AG04450 (cell line): ENCODE measurements around the gene NUDT12. TPM values are rescaled to one million over a fixed set of nuclear protein-coding genes. Genes with fewer than 3 reads are reported as not detected.

ENCODE experiments used
- CTCF ChIA-PET: fragments of 300-600, 350-600 bp; formaldehyde crosslinking; extraction: SDS; loops from one replicate; lab custom pipeline; 2022; ENCODE audit warnings: antibody characterized with exemption, inconsistent platforms; lab: Charles Lee
- POLR2A ChIA-PET: fragments of 350-600 bp; formaldehyde crosslinking; extraction: SDS; loops from one replicate; lab custom pipeline; 2021; ENCODE audit warnings: antibody characterized with exemption, inconsistent platforms; lab: Yijun Ruan, JAX
- DNase-seq: peaks from one replicate; pipeline ENCODE4 v3.0.0-alpha.2; 2011; ENCODE audit warnings: low read depth, low spot score
- H3K27ac ChIP-seq: one replicate; pipeline ENCODE4 v1.5.1; 2012; ENCODE audit warnings: low read depth, low read length, control low read depth
- H3K27me3 ChIP-seq: one replicate; pipeline ENCODE4 v1.6.0; 2012; ENCODE audit warnings: low read length; ENCODE audit not compliant: control insufficient read depth, insufficient read depth
- H3K4me3 ChIP-seq: 2 replicates; pipeline ENCODE4 v1.5.1; 2011; ENCODE audit warnings: mild to moderate bottlenecking, low read depth, low read length, control low read depth
- H3K9me3 ChIP-seq: 2 replicates; pipeline ENCODE4 v1.5.1; 2012; ENCODE audit warnings: low read length; ENCODE audit not compliant: control insufficient read depth, insufficient read depth
- CTCF ChIP-seq: IDR thresholded peaks from 2 replicates; pipeline ENCODE4 v1.5.1; 2011; ENCODE audit warnings: low read depth, low read length, control low read depth, inconsistent platforms
- polyA minus RNA-seq: library from RNA; depleted of rRNA, polyadenylated mRNA; stranded (reverse); fragments of >200 nt; gene quantifications from 2 replicates; pipeline ENCODE4 v1.2.3, GENCODE V29; 2011; rRNA and poly(A)+ RNA removed
- polyA plus RNA-seq: library from polyadenylated mRNA; depleted of rRNA; stranded (reverse); fragments of >200 nt; gene quantifications from 2 replicates; pipeline ENCODE4 v1.2.3, GENCODE V29; 2011; rRNA removed

Gene NUDT12
- polyA plus RNA-seq (8.1 and 12.3 TPM in 2 replicates), polyA minus RNA-seq (3.0 and 6.9 TPM in 2 replicates)

- Histone ChIP-seq H3K27me3 (no peaks in the 10 kb centered on the region), H3K9me3 (no peaks in the 10 kb centered on the region), H3K27ac (peak within 1 kb of the TSS; percentile 82), H3K4me3 (peak within 1 kb of the TSS; percentile 83)
- ChIA-PET POLR2A (no interaction called here), CTCF (interaction anchor here (4.1 kb wide), 1 partner anchor 19 kb away, joined by 17 read pairs; no protein-coding TSS in a partner anchor)
- TF ChIP-seq CTCF: no peak
- DNase-seq: peak; percentile 20
These were observed at the start of gene NUDT12 for GRCh38 chr5:103562453-103563157. Gene NUDT12, minus strand, starts transcription at chr5:103562789. Its CDS starts 2,541 bp downstream, at chr5:103560248.

- POLR2A ChIA-PET: no interaction called here
- no peaks in the 10 kb centered on the region for H3K9me3 ChIP-seq
- no peaks in the 10 kb centered on the region for H3K27me3 ChIP-seq
These were observed 44.8 kb upstream of the NUDT12 start for GRCh38 chr5:103607346-103607745.

GRCh38 chr5:103605277-103605676 lies 42.7 kb upstream of the NUDT12 start:
- CTCF ChIA-PET: interaction anchor here (1.4 kb wide), 1 partner anchor 574 kb away, joined by 4 read pairs; no protein-coding TSS in a partner anchor

More at GRCh38 chr5:103607346-103607745, 44.8 kb upstream of the NUDT12 start:
- no peak overlapping the region for H3K4me3 ChIP-seq
- no peak for DNase-seq
- no peak for TF ChIP-seq CTCF
- CTCF ChIA-PET: interaction anchor here (0.6 to 1.1 kb wide), 3 partner anchors 13 to 25 kb away, joined by 3 read pairs; no protein-coding TSS in a partner anchor
- no peak overlapping the region for H3K27ac ChIP-seq

GRCh38 chr5:103602438-103602837 lies 39.8 kb upstream of the NUDT12 start:
- TF ChIP-seq CTCF: no peak
- no peaks in the 10 kb centered on the region for H3K27me3 ChIP-seq
- CTCF ChIA-PET: no interaction called here
- DNase-seq: no peak
- H3K9me3 ChIP-seq: no peaks in the 10 kb centered on the region
- no peak overlapping the region for H3K27ac ChIP-seq
- POLR2A ChIA-PET: no interaction called here
- no peak overlapping the region for H3K4me3 ChIP-seq

More at GRCh38 chr5:103605277-103605676, 42.7 kb upstream of the NUDT12 start:
- no peak for TF ChIP-seq CTCF
- H3K27ac ChIP-seq: no peak overlapping the region
- H3K9me3 ChIP-seq: no peaks in the 10 kb centered on the region
- POLR2A ChIA-PET: no interaction called here
- H3K4me3 ChIP-seq: no peak overlapping the region
- DNase-seq: no peak
- H3K27me3 ChIP-seq: no peaks in the 10 kb centered on the region

GRCh38 chr5:103601314-103601713 lies 38.7 kb upstream of the NUDT12 start:
- Histone ChIP-seq H3K4me3 (no peak overlapping the region), H3K9me3 (no peaks in the 10 kb centered on the region), H3K27ac (no peak overlapping the region), H3K27me3 (no peaks in the 10 kb centered on the region)
- ChIA-PET CTCF (interaction anchor here (1.0 kb wide), 1 partner anchor 19 kb away, joined by 3 read pairs; no protein-coding TSS in a partner anchor), POLR2A (no interaction called here)
- no peak for TF ChIP-seq CTCF
- DNase-seq: no peak
